Mammary epithelial cell (primary cell): ENCODE results near the gene PSME4.

Experiments
- CTCF ChIP-seq, 2 donors: IDR thresholded peaks in 1 of 2; conservative IDR thresholded peaks in 1 of 2; 2 replicates each; pipeline ENCODE4 v1.5.1; 2011 to 2012; ENCODE audit warnings: inconsistent platforms in 2 of 2, low read length in 2 of 2, mild to moderate bottlenecking in 2 of 2, control low read depth in 1 of 2, low read depth in 1 of 2; ENCODE audit not compliant: insufficient read depth in 1 of 2; ENCODE audit errors: extremely low read depth in 1 of 2
- EZH2 ChIP-seq: IDR thresholded peaks from 2 replicates; pipeline ENCODE4 v1.6.1; 2012; ENCODE audit warnings: low read length, inconsistent platforms, borderline replicate concordance

DNA sequence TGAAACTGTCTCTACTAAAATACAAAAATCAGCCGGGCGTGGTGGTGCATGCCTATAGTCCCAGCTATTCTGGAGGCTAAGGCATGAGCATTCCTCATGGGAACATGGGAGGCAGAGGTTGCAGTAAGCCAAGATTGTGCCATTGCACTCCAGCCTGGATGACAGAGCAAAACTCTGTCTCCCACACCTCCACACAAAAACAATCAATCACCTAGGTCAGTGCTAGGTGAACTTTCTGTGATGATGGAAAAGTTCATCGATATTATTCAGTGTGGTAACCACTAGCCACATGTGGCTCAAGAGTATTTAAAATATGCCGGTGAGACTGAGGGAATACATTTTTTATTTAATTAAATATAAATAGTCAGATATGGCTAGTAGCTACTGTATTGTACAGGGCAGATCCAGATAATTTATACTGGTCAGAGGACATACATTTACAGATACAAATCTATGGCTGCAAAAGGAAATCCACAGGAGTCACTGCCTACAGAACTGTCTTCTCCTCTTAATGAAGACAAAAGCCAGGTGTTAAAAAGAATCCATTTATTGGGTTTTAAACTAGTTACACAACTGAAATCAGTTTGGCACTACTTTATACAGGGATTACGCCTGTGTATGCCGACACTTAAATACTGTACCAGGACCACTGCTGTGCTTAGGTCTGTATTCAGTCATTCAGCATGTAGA is 107.1 kb downstream of the PSME4 start:
- TF ChIP-seq CTCF (conservative IDR thresholded peaks at IDR 0.05 in 1 of 2, IDR thresholded peaks at IDR 0.05 in 1 of 2; ENCODE audit: extremely low read depth in 1 of 2, insufficient read depth in 1 of 2, low read depth in 1 of 2, low read length in 2 of 2): no peak
- no peak for TF ChIP-seq EZH2
